K562 (cell line): ENCODE results near the gene GARIN1A. TPM values are rescaled to one million over a fixed set of nuclear protein-coding genes. Genes with fewer than 3 reads are reported as not detected.

Experiments
- CSDE1 ChIP-seq, 2 experiments: fragments of 450-650 bp; IDR thresholded peaks; 2 replicates each; pipeline ENCODE4 v1.6.1; 2016; ENCODE audit warnings: mild to moderate bottlenecking in 1 of 2
- EGR1 ChIP-seq: fragments of 450-650 bp; conservative IDR thresholded peaks from 2 replicates; pipeline ENCODE4 v1.6.1; 2017; ENCODE audit warnings: mild to moderate bottlenecking
- ESRRA ChIP-seq: fragments of 450-650 bp; IDR thresholded peaks from 2 replicates; pipeline ENCODE4 v1.6.1; 2014; ENCODE audit warnings: low read depth, mild to moderate bottlenecking, moderate library complexity, borderline replicate concordance
- GTF2F1 ChIP-seq: IDR thresholded peaks from 2 replicates; pipeline ENCODE4 v1.6.1; 2011; ENCODE audit warnings: low read depth, low read length, improper control_type of control experiment
- HDAC6 ChIP-seq: IDR thresholded peaks from 2 replicates; pipeline ENCODE4 v1.6.1; 2012; ENCODE audit warnings: low read depth, mild to moderate bottlenecking, control low read depth, inconsistent platforms, low read length, moderate library complexity
- KDM2B ChIP-seq: fragments of 250-450 bp; sonication (Bioruptor Pico); IDR thresholded peaks from 2 replicates; pipeline ENCODE4 v1.8.0; 2021; ENCODE audit warnings: mild to moderate bottlenecking, moderate library complexity
- LCOR ChIP-seq: sonication (generic); formaldehyde crosslinking; IDR thresholded peaks from 2 replicates; pipeline ENCODE4 v1.8.0; 2022; ENCODE audit warnings: mild to moderate bottlenecking, missing genetic modification reagents
- NFATC3 ChIP-seq: fragments of 450-650 bp; IDR thresholded peaks from 2 replicates; pipeline ENCODE4 v1.6.1; 2017; ENCODE audit warnings: mild to moderate bottlenecking
- PTRF ChIP-seq: fragments of 450-650 bp; IDR thresholded peaks from 2 replicates; pipeline ENCODE4 v1.6.1; 2016; ENCODE audit warnings: mild to moderate bottlenecking, missing genetic modification characterization, missing compliant biosample characterization
- RB1 ChIP-seq: fragments of 450-650 bp; IDR thresholded peaks from 2 replicates; pipeline ENCODE4 v1.6.1; 2017; ENCODE audit warnings: low read depth, mild to moderate bottlenecking
- RERE ChIP-seq: sonication (generic); formaldehyde crosslinking; IDR thresholded peaks from 2 replicates; pipeline ENCODE4 v1.8.0; 2023; ENCODE audit warnings: missing genetic modification reagents, mild to moderate bottlenecking, borderline replicate concordance
- RFX7 ChIP-seq: fragments of 250-450 bp; sonication (Bioruptor Pico); IDR thresholded peaks from 2 replicates; pipeline ENCODE4 v1.5.1; 2021; ENCODE audit warnings: mild to moderate bottlenecking
- SREBF2 ChIP-seq: sonication (generic); formaldehyde crosslinking; IDR thresholded peaks from 2 replicates; pipeline ENCODE4 v1.4.0; 2020; ENCODE audit warnings: mild to moderate bottlenecking, missing genetic modification reagents
- STAG1 ChIP-seq: sonication (generic); formaldehyde crosslinking; IDR thresholded peaks from 2 replicates; pipeline ENCODE4 v1.5.0; 2020; ENCODE audit warnings: missing genetic modification reagents, borderline replicate concordance
- ZBTB11 ChIP-seq, 3 experiments: fragments of 200-800 bp in 1 of 3; fragments of 250-450 bp in 1 of 3; fragments of 450-650 bp in 1 of 3; sonication (Bioruptor Pico) in 1 of 3; sonication (Bioruptor generic) in 1 of 3; formaldehyde crosslinking in 1 of 3; IDR thresholded peaks; 2 replicates each; pipeline versions ENCODE4 v1.6.1 to v1.8.0; 2016 to 2022; ENCODE audit warnings: mild to moderate bottlenecking in 2 of 3, missing genetic modification characterization in 2 of 3, missing compliant biosample characterization in 1 of 3, moderate library complexity in 1 of 3
- ZBTB7A ChIP-seq: IDR thresholded peaks from 2 replicates; pipeline ENCODE4 v1.6.1; 2011; ENCODE audit warnings: low read depth, mild to moderate bottlenecking, low read length, moderate library complexity, borderline replicate concordance; ENCODE audit not compliant: control insufficient read depth
- ZEB2 ChIP-seq: fragments of 450-650 bp; IDR thresholded peaks from 2 replicates; pipeline ENCODE4 v1.6.1; 2016
- ZNF232 ChIP-seq: sonication (generic); formaldehyde crosslinking; IDR thresholded peaks from 2 replicates; pipeline ENCODE4 v1.8.0; 2022; ENCODE audit warnings: mild to moderate bottlenecking, missing genetic modification reagents
- ZNF512 ChIP-seq: IDR thresholded peaks from 2 replicates; pipeline ENCODE4 v1.6.1; 2016; ENCODE audit warnings: missing genetic modification characterization, missing compliant biosample characterization
- polyA plus RNA-seq, 8 experiments: library from polyadenylated mRNA; depleted of rRNA in 4 of 8; stranded (reverse) in 5 of 8; unstranded in 3 of 8; fragments of >200 nt; fragmentation: Nextera tagmentation in 2 of 8; fragmentation: Illumina TruSeq in 1 of 8; extraction: Ambion mirVana in 2 of 8; extraction: Trizol in 1 of 8; gene quantifications; 2 replicates each; pipeline versions ENCODE4 v1.2.1 to v1.2.3, GENCODE V29; 2011 to 2014; ENCODE audit warnings: inconsistent platforms in 1 of 8, missing spikeins in 1 of 8
- total RNA-seq, 7 experiments: library from RNA; depleted of rRNA in 6 of 7; stranded (reverse); fragments of >200 nt in 6 of 7; fragmentation: Illumina TruSeq in 2 of 7; extraction: Trizol in 2 of 7; gene quantifications; 2 replicates each; pipeline versions ENCODE4 v1.2.1 to v1.2.3, GENCODE V29; 2011 to 2021; ENCODE audit warnings: low replicate concordance in 1 of 7

GARIN1A gene
- total and polyA plus RNA-seq, 9 of the 15 experiments (the other 6 are each of a cell fraction or from before 2014, with no cell fraction given), result 0.01 to 0.41 (median 0.04) TPM; not detected in 3

- TF ChIP-seq RERE (CRISPR knock-in tag) (no peak), CSDE1 (IDR thresholded peaks at IDR 0.05) (no peak), ZEB2 (no peak), ESRRA (no peak), ZNF512 (tag) (no peak), STAG1 (CRISPR knock-in tag) (peak; percentile 52; the same call in 1 of the 2 replicates), PTRF (tag) (no peak), RFX7 (CRISPR knock-in tag) (no peak), RB1 (peak; percentile 28; the same call in 1 of the 2 replicates), EGR1 (no peak), LCOR (CRISPR knock-in tag) (0 out of 2 replicates have a peak, but pooled peaks have one; percentile 33), ZBTB7A (peak; percentile 28; the same call in 1 of the 2 replicates), ZBTB11 (CRISPR knock-in tag; IDR thresholded peaks at IDR 0.05) (no peak), HDAC6 (no peak), NFATC3 (no peak), SREBF2 (CRISPR knock-in tag) (no peak), GTF2F1 (no peak), KDM2B (no peak), ZNF232 (CRISPR knock-in tag) (0 out of 2 replicates have a peak, but pooled peaks have one; percentile 22)
Measured at GRCh38 chr7:128672927-128673517, 930 bp downstream of the GARIN1A start (continued).
